ENCODE data around the gene GLI3.

GRCh38 chr7:42026622-42027197 is 210.3 kb downstream of the GLI3 start:
- no peak for TF ChIP-seq POLR2A (IDR thresholded peaks at IDR 0.05; ENCODE audit: low read depth, low read length)
- TF ChIP-seq SMC3 (IDR thresholded peaks at IDR 0.05; ENCODE audit: low read depth, low read length), result no peak
- no peak for TF ChIP-seq CTCF (conservative IDR thresholded peaks at IDR 0.05; ENCODE audit: low read depth, low read length)
- no peak for TF ChIP-seq CHD1 (IDR thresholded peaks at IDR 0.05; ENCODE audit: low read depth, low read length)
- TF ChIP-seq CEBPB (IDR thresholded peaks at IDR 0.05; ENCODE audit: low read depth, low read length), result no peak
- TF ChIP-seq BHLHE40 (IDR thresholded peaks at IDR 0.05; ENCODE audit: low read depth, low read length), result no peak
- no peak for TF ChIP-seq RAD21 (IDR thresholded peaks at IDR 0.05; ENCODE audit: low read length)
- no peak for TF ChIP-seq ELK1 (IDR thresholded peaks at IDR 0.05; ENCODE audit: borderline replicate concordance, low read depth, low read length)
- TF ChIP-seq RFX5 (IDR thresholded peaks at IDR 0.05; ENCODE audit: low read depth, low read length), result no peak

All from IMR-90 (cell line).